ENCODE data around the gene IL23A. TPM values are rescaled to one million over a fixed set of nuclear protein-coding genes. Genes with fewer than 3 reads are reported as not detected.

IL23A gene
- total and polyA plus RNA-seq, 2 of the 13 experiments (the other 11 are each of a cell fraction or from before 2014, with no cell fraction given): 0.33 to 0.35 TPM

DNA sequence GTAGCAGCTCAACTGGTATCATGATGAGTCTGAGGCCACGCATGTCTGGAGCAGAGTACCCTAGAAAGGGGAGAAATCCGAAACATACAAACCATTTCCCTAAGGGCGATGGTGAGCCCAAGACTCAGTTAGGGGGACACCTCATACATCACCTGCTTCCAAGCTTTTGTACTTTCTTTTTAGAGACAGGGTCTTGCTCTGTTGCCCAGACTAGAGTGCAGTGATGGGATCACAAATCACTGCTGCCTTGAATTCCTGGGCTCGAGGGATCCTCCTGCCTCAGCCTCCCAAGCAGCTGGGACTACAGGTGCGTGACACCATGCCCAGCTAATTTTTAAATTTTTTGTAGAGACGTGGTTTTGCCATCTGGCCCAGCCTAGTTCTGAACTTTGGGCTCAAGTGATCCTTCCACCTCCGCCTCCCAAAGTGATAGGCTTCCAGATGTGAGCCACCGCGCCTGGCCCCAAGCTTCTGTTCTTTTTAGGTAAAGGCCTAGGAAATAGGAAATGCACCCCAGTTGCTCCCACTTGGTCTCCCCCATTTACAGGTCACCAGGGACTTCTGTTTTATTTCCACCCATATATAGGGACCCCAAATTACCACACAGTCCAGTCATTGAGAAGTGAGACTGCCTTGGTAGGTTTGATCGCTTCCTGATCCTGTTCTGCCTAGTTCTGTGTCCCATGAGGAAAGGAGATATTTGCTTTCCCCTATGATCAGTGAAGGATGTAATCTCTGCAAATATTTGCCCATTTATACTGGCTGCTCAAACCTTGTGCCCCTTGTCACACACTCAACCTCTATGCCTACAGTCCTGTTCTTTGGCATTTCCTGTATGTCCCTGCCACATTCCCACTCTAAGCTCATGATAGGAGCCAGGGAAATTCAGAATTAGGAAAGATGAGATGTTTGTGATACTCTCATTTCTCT is 23.7 kb downstream of the IL23A start, which contains the start of gene APOF (continued):
- TF ChIP-seq, protein P1, sequence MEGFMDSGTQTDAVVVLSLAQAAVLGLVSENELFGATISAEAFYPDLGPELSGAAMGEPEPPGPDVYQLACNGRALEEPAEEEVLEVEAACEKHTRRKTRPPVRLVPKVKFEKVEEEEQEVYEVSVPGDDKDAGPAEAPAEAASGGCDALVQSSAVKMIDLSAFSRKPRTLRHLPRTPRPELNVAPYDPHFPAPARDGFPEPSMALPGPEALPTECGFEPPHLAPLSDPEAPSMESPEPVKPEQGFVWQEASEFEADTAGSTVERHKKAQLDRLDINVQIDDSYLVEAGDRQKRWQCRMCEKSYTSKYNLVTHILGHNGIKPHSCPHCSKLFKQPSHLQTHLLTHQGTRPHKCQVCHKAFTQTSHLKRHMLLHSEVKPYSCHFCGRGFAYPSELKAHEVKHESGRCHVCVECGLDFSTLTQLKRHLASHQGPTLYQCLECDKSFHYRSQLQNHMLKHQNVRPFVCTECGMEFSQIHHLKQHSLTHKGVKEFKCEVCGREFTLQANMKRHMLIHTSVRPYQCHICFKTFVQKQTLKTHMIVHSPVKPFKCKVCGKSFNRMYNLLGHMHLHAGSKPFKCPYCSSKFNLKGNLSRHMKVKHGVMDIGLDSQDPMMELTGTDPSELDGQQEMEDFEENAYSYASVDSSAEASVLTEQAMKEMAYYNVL (CRISPR knock-in tag; IDR thresholded peaks at IDR 0.05; ENCODE audit: borderline replicate concordance): peak; percentile 47; the same call in 1 of the 2 replicates
- TF ChIP-seq ZNF747 (CRISPR knock-in tag; IDR thresholded peaks at IDR 0.05; ENCODE audit: borderline replicate concordance) (no peak), KLF6 (CRISPR knock-in tag; IDR thresholded peaks at IDR 0.05) (no peak), NFYC (CRISPR knock-in tag; IDR thresholded peaks at IDR 0.05) (no peak), GTF3A (CRISPR knock-in tag; conservative IDR thresholded peaks at IDR 0.05) (no peak), HMGA1 (CRISPR knock-in tag; conservative IDR thresholded peaks at IDR 0.05) (no peak), SOX6 (IDR thresholded peaks at IDR 0.05) (no peak), SOX6 (CRISPR knock-in tag; IDR thresholded peaks at IDR 0.05) (peak; percentile 48), TCF12 (IDR thresholded peaks at IDR 0.05) (no peak), TCF12 (CRISPR knock-in tag; IDR thresholded peaks at IDR 0.05) (no peak), PCBP2 (optimal IDR thresholded peaks at IDR 0.05; ENCODE audit: low read depth, low read length, poor library complexity, severe bottlenecking) (no peak), SKI (IDR thresholded peaks at IDR 0.05; ENCODE audit: partially characterized antibody) (no peak), POLR2G (IDR thresholded peaks at IDR 0.05; ENCODE audit: low read depth, low read length) (peak; percentile 54; the same call in 1 of the 2 replicates), ZBTB1 (CRISPR knock-in tag; IDR thresholded peaks at IDR 0.05; ENCODE audit: borderline replicate concordance) (no peak), RAD21 (CRISPR knock-in tag; IDR thresholded peaks at IDR 0.05) (no peak)
- TF ChIP-seq, protein P2, sequence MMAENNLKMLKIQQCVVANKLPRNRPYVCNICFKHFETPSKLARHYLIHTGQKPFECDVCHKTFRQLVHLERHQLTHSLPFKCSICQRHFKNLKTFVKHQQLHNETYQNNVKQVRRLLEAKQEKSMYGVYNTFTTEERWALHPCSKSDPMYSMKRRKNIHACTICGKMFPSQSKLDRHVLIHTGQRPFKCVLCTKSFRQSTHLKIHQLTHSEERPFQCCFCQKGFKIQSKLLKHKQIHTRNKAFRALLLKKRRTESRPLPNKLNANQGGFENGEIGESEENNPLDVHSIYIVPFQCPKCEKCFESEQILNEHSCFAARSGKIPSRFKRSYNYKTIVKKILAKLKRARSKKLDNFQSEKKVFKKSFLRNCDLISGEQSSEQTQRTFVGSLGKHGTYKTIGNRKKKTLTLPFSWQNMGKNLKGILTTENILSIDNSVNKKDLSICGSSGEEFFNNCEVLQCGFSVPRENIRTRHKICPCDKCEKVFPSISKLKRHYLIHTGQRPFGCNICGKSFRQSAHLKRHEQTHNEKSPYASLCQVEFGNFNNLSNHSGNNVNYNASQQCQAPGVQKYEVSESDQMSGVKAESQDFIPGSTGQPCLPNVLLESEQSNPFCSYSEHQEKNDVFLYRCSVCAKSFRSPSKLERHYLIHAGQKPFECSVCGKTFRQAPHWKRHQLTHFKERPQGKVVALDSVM (CRISPR knock-in tag; IDR thresholded peaks at IDR 0.05): peak; percentile 89
- TF ChIP-seq, protein P3, sequence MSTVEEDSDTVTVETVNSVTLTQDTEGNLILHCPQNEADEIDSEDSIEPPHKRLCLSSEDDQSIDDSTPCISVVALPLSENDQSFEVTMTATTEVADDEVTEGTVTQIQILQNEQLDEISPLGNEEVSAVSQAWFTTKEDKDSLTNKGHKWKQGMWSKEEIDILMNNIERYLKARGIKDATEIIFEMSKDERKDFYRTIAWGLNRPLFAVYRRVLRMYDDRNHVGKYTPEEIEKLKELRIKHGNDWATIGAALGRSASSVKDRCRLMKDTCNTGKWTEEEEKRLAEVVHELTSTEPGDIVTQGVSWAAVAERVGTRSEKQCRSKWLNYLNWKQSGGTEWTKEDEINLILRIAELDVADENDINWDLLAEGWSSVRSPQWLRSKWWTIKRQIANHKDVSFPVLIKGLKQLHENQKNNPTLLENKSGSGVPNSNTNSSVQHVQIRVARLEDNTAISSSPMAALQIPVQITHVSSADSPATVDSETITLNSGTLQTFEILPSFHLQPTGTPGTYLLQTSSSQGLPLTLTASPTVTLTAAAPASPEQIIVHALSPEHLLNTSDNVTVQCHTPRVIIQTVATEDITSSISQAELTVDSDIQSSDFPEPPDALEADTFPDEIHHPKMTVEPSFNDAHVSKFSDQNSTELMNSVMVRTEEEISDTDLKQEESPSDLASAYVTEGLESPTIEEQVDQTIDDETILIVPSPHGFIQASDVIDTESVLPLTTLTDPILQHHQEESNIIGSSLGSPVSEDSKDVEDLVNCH (CRISPR knock-in tag; IDR thresholded peaks at IDR 0.05): no peak
- TF ChIP-seq, protein P4, sequence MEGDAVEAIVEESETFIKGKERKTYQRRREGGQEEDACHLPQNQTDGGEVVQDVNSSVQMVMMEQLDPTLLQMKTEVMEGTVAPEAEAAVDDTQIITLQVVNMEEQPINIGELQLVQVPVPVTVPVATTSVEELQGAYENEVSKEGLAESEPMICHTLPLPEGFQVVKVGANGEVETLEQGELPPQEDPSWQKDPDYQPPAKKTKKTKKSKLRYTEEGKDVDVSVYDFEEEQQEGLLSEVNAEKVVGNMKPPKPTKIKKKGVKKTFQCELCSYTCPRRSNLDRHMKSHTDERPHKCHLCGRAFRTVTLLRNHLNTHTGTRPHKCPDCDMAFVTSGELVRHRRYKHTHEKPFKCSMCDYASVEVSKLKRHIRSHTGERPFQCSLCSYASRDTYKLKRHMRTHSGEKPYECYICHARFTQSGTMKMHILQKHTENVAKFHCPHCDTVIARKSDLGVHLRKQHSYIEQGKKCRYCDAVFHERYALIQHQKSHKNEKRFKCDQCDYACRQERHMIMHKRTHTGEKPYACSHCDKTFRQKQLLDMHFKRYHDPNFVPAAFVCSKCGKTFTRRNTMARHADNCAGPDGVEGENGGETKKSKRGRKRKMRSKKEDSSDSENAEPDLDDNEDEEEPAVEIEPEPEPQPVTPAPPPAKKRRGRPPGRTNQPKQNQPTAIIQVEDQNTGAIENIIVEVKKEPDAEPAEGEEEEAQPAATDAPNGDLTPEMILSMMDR (CRISPR knock-in tag; IDR thresholded peaks at IDR 0.05): no peak
- TF ChIP-seq, protein P5, sequence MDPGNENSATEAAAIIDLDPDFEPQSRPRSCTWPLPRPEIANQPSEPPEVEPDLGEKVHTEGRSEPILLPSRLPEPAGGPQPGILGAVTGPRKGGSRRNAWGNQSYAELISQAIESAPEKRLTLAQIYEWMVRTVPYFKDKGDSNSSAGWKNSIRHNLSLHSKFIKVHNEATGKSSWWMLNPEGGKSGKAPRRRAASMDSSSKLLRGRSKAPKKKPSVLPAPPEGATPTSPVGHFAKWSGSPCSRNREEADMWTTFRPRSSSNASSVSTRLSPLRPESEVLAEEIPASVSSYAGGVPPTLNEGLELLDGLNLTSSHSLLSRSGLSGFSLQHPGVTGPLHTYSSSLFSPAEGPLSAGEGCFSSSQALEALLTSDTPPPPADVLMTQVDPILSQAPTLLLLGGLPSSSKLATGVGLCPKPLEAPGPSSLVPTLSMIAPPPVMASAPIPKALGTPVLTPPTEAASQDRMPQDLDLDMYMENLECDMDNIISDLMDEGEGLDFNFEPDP (CRISPR knock-in tag; conservative IDR thresholded peaks at IDR 0.05): no peak

All from HepG2 (cell line).